GM12873 (cell line): ENCODE data around the gene SPOCK3.

ENCODE experiments used
- TF ChIP-seq, protein P1 (sequence below): IDR thresholded peaks from 2 replicates; pipeline ENCODE4 v1.5.1; 2012; ENCODE audit warnings: low read depth, mild to moderate bottlenecking, moderate library complexity, low read length, control low read depth; ENCODE audit not compliant: insufficient read depth; ENCODE audit errors: missing control alignments

The SPOCK3 gene

DNA sequence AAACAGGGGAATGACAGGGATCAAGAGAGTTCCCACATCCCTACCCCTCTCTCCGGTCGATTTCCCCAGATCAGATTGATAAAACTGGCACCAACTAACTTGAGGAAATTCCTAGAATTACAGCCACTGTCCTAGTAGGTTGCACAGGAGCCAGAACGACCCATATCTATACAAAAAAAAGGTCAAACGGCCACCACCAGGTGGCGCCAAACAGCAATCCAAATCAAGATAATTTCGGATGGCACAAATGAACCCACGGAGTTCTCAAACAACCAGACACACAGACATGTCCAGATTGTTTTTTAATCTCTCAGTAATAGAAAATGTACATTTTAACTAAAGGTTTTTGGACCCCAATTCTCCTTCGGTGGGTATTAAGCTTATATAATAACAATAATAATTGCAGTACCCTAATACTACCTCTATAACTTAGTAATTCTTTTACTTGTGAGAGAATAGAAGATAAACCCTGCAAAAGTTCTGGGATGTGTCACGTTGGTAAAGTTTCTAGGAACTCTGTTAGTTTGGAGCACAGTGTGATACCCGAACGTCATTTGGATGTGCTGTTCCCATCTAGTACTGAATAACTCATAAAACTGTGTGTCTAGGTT is 212.6 kb downstream of the SPOCK3 start:
- TF ChIP-seq, protein P1, sequence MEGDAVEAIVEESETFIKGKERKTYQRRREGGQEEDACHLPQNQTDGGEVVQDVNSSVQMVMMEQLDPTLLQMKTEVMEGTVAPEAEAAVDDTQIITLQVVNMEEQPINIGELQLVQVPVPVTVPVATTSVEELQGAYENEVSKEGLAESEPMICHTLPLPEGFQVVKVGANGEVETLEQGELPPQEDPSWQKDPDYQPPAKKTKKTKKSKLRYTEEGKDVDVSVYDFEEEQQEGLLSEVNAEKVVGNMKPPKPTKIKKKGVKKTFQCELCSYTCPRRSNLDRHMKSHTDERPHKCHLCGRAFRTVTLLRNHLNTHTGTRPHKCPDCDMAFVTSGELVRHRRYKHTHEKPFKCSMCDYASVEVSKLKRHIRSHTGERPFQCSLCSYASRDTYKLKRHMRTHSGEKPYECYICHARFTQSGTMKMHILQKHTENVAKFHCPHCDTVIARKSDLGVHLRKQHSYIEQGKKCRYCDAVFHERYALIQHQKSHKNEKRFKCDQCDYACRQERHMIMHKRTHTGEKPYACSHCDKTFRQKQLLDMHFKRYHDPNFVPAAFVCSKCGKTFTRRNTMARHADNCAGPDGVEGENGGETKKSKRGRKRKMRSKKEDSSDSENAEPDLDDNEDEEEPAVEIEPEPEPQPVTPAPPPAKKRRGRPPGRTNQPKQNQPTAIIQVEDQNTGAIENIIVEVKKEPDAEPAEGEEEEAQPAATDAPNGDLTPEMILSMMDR = peak; percentile 76

DNA sequence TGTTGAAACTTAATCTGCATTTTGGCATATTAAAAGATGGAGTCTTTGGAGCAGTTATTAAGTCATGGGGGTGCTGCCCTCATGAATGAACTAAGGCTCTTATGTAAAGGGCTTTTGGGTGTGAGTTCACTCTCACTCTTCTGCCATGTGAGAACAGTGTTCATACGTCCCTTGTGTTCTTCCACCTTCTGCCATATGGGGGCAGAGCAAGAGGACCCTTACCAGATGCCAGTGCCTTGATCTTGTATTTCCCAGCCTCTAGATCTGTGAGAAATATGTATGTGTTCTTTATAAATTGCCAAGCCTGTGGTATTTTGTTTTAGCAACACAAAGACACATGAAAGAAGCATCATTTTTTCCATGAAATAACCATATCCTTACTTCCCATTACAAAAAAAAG is 213.9 kb downstream of the SPOCK3 start:
- TF ChIP-seq, protein P1 = peak; percentile 43

- TF ChIP-seq, protein P1 = no peak
Measured at GRCh38 chr4:167014944-167015343, 219.3 kb downstream of the SPOCK3 start.

GRCh38 chr4:167003326-167003725 is 231.0 kb downstream of the SPOCK3 start:
- TF ChIP-seq, protein P1 = no peak

DNA sequence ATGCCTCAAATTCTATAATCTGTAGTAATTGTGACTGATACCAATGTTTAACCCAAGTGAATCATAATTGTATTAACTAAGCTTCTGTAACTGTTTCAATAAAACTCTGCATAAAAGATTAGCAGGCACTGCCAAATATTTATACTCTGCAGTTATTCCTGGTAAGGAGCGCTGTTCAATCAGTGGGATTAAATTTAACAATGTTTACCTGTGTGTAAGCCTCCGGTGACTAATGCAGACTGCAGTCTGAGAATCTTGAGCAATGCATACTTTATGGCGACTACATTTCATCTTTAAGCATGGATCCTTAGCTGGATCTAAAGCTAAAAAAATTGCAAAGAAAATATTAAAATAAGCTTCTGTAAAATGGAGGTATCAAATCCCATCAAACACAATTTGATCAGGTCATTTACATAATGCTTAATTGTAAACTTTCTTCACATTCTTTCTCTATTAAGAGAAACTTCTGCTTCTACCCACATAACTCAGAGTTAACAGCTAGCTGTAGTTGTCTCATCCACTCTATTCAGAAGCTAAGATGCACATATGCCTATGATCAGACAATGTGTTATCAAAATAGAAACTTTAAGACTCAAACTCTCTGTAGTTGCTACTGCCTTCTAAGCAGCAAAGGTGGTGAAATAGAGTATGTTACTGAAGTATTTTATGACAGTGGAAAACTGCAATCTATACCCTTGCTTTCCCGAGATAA is 234.0 kb downstream of the SPOCK3 start:
- TF ChIP-seq, protein P1 = no peak

DNA sequence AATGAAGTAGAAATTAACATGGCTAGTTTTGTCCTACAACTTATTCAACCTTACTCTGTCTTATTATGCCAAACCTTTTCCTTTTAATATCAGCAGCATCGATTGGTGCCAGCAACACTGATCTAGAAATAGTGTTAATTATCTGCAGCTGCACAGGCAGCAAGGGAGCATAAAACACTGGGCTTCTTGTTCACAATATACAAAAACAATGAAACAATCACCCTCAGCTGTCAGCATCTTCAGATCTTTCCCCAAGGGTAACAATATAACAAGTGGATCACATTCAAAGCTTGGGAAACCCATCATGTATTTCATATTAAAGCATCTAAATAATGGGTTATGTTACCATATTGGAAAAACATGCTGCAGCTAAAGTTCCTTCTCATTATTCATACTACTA is 238.1 kb downstream of the SPOCK3 start:
- TF ChIP-seq, protein P1 = no peak

GRCh38 chr4:166994686-166995085 is 239.6 kb downstream of the SPOCK3 start:
- TF ChIP-seq, protein P1 = no peak
